Occipital lobe (tissue), 2 donors: ENCODE measurements around the gene LPO. TPM values are rescaled to one million over a fixed set of nuclear protein-coding genes. Genes with fewer than 3 reads are reported as not detected.

Experiments
- DNase-seq: peaks from one replicate; lab custom pipeline; 2025; lab: John Stamatoyannopoulos, UW
- total RNA-seq: library from RNA; depleted of rRNA; stranded (reverse); fragments of >200 nt; gene quantifications from one replicate; pipeline ENCODE4 v1.2.3, GENCODE V29; 2014

The LPO gene
- total RNA-seq, 1 donor from 2014 or later, result not detected

- no peak for DNase-seq
Measured at GRCh38 chr17:58229384-58229783, 9.0 kb upstream of the LPO start.

- no peak for DNase-seq
Measured at GRCh38 chr17:58229881-58230280, 8.5 kb upstream of the LPO start.

- no peak for DNase-seq
Measured at GRCh38 chr17:58231641-58232040, 6.7 kb upstream of the LPO start.

- DNase-seq, result no peak
Measured at GRCh38 chr17:58232707-58233156, 5.7 kb upstream of the LPO start.

GRCh38 chr17:58233543-58233942, 4.8 kb upstream of the LPO start:
- no peak for DNase-seq

GRCh38 chr17:58234512-58234911, 3.9 kb upstream of the LPO start:
- DNase-seq, result no peak

- DNase-seq, result no peak
Measured at GRCh38 chr17:58235821-58236220, 2.6 kb upstream of the LPO start.

- no peak for DNase-seq
Measured at GRCh38 chr17:58236394-58236793, 2.0 kb upstream of the LPO start.

GRCh38 chr17:58239987-58240386, 1.6 kb downstream of the LPO start:
- no peak for DNase-seq

GRCh38 chr17:58242171-58242784, 3.9 kb downstream of the LPO start:
- DNase-seq, result no peak

GRCh38 chr17:58244963-58245362, 6.6 kb downstream of the LPO start:
- DNase-seq, result no peak

GRCh38 chr17:58245428-58246103, 7.2 kb downstream of the LPO start:
- DNase-seq, result no peak

- no peak for DNase-seq
Measured at GRCh38 chr17:58246104-58246740, 7.8 kb downstream of the LPO start.

- DNase-seq, result no peak
Measured at GRCh38 chr17:58246781-58247180, 8.4 kb downstream of the LPO start.

- no peak for DNase-seq
Measured at GRCh38 chr17:58247511-58248363, 9.4 kb downstream of the LPO start.

GRCh38 chr17:58248955-58249269, 10.5 kb downstream of the LPO start:
- no peak for DNase-seq

GRCh38 chr17:58249270-58250133, 11.1 kb downstream of the LPO start:
- peak; percentile 37 for DNase-seq

- no peak for DNase-seq
Measured at GRCh38 chr17:58250344-58251011, 12.1 kb downstream of the LPO start.

- DNase-seq, result no peak
Measured at GRCh38 chr17:58252141-58252540, 13.8 kb downstream of the LPO start.

- no peak for DNase-seq
Measured at GRCh38 chr17:58253082-58253481, 14.7 kb downstream of the LPO start.

- no peak for DNase-seq
Measured at GRCh38 chr17:58254803-58255202, 16.4 kb downstream of the LPO start.
